ENCODE measurements around the gene MAPK11.

Gene MAPK11

DNA sequence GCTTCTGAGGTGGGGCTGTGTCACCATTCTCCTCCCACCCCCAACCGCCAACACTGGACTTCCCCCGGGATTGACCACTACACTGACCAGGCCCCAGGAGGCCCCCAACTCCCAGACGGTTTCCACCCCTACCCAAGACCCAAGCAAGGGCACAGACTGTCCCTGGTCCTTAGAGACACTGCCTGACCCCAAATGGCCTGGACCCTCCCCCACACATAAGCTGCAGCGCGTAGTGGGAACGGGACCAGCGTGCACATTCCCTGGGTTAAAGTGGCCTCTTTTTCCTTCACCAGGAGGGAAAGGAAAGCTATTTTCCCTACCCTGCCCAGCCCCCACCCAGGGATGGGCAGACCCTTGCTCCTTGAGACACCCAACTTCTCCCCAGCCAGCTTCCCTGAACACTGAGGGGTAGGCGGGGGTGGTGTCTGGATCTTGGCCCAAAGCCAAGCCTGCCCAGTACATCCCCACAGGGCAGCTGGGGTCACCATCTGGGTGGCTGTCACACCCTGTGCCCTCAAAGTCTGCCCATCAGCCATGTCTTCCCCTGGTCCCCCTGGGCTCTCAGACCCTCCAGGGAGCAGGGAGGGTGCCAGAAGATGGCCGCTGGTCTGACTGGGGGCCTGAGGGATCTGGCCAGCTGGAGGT lies 7.1 kb downstream of the MAPK11 start:
- DNase-seq (ENCODE audit: low read depth in 3 of 3, low spot score in 1 of 3), result no peak

DNA sequence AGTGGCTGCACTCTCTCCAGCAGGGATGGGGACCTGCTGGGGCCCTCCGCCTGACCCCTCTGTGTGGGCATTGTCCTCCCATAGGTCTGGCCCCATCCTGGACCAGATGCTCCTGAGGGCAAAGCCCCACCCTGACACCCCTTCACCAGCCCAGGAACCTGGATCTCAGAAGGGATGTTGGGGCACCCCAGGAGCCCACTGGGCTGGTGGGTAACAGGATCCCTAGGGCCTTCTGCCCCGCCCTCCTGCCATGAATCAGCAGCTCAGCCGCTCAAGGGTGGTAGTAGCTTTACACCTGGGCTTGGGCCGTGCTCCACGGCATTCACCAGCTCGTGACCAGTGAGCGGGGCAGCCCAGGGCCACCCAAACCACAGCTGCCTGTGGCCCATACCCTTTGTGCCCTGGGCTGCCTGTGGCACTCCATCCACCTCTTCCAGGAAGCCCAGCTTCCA lies 7.7 kb downstream of the MAPK11 start:
- no peak for DNase-seq (ENCODE audit: low read depth in 3 of 3, low spot score in 1 of 3)

DNA sequence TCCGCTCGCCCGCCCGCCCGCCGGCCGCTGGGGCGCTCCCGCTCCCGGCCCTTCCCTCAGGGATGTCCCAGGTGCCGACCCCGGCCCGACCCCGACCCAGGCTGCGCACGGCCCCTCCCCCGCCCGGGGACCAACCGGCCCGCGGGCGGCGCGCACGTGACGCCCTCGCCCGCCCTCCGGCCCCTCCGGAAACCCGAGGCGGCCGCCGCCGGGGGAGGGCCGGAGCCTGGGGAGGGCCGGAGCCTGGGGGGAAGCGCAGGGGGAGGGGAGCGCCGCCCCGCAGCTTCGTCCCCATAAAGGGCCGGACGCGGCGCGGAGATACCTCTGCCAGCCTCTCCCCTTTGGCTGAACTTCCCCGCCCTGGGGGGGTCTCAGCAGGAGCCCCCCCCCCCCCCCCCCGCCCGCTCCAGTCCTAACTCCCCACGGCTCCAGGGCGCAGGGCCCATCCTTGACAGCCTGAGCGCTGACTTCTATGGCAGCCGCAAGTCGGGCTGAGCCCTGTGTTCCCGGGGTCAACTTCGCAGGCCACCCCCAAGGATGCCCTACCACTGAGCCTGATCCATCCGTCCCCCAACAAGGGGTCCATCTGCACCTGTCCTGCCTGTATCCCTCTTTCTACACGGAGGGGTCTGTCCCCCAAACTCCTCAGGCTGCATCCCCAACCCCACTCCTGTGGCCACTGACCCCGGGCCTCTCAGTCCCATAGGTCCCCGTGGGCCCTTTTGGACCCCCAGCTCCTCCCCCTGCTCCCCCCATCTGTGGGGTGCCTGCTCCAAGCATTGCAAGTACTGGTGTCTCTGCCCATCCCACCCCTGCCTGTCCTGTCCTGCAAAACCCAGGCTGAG lies 8.3 kb downstream of the MAPK11 start, which contains the start of gene MAPK12:
MAPK12 (minus strand) TSS at position 69 of the 845 bp plus-strand sequence. CDS start 174 bp downstream, outside the sequence.
- DNase-seq (ENCODE audit: low read depth in 3 of 3, low spot score in 1 of 3), result no peak

DNA sequence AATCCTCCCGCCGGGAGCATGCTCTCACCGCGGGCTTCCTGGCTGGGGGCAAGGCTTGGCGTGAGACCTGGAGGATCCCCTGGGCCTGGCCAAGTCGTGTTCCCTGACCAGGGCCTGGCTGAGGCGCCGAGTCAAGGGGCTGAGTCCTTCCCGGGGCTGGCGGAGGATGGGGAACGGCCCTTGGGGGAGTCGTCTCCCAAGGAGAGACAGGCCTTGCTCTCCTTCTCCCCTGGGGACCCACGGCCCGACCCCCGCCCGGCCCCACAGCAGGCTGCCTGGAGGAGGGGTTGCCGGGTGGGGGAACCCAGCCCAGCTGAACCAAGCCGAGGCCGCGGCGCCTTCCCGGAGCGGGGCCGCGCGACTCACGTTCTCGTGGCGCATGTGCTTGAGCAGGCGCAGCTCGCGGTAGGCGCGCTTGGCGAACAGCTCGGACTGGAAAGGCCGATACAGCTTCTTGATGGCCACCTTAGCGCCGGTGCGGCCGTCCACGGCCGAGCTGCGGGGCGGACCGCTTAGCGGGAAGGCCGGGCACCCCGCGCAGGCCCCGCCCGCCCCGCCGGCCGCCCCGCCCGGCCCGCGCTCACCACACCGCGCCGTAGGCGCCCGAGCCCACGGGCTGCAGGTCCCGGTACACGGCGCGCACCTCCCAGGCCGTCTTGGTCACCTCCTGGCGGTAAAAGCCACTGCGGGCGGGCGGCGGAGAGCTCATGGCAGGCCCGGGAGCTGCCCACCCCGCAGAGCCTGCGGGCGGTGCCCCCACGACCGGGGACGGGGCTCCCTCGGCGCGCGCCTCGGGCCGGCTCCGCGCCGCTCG lies 9.2 kb downstream of the MAPK11 start:
- no peak for DNase-seq (ENCODE audit: low read depth in 3 of 3, low spot score in 1 of 3)

GRCh38 chr22:50260434-50260800 lies 9.8 kb downstream of the MAPK11 start:
- DNase-seq (ENCODE audit: low read depth in 3 of 3, low spot score in 1 of 3), result no peak

DNA sequence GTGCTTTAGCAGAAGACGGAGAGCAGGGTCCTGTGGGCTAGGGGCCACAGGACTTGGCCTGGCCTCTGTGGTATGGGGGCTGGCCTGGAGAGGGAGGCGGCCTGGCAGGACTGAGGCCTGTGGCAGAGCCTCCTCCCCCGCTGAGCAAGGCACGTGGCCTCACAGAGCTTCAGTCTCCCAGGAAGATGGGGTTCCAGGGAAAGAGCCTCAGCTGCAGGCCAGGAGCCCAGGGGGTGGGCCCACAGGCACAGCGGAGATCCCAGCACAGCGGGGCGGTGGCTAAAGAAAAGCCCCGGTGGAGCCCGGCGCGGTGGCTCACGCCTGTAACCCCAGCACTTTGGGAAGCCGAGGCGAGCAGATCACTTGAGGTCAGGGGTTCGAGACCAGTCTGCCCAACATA lies 10.9 kb downstream of the MAPK11 start:
- DNase-seq (ENCODE audit: low read depth in 3 of 3, low spot score in 1 of 3), result no peak

GRCh38 chr22:50258361-50259292 lies 11.6 kb downstream of the MAPK11 start:
- no peak for DNase-seq (ENCODE audit: low read depth in 3 of 3, low spot score in 1 of 3)

DNA sequence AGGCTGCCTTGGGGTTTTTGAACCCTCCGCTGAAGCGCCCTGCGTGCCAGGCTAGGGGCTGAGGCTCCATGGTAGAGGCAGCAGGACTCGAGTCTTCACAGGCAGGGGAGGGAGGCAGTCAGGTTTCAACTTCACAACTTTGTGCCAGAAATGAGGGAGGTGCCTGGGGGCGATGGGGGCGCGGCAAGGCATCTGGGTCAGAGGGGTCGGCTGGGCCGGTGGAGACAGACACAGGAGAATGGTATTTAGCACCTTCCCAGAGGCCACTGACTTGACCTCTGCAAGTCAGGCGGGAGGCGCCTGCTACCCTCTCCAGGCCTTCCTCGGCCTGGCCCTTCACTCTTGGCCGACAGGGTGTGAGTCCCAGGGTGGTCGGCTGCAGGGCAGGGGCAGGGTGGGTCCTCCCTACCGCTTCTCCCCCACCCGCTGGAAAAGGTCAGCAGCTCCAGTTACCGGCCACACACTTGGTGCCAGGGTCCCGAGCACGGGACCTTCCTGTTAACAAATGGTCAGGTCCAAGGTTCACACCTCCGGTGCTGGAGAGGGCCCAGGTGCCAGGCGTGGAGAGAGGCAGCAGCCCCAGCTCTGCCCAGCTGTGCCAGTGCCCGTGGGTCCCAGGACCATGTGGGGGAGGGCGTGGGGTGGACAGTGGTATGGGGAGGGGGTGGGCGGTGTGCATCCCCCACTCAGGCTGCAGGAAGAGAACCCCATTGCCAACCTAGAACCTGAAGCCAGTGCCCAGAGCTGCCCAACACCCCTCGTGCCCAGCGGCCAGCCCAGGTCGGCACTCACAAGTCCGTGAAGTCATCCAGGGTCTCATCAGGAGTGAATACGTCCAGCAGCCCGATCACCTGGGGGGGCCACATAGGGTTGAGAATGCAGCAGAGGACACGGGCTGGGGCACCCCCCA lies 12.5 kb downstream of the MAPK11 start:
- no peak for DNase-seq (ENCODE audit: low read depth in 3 of 3, low spot score in 1 of 3)

DNA sequence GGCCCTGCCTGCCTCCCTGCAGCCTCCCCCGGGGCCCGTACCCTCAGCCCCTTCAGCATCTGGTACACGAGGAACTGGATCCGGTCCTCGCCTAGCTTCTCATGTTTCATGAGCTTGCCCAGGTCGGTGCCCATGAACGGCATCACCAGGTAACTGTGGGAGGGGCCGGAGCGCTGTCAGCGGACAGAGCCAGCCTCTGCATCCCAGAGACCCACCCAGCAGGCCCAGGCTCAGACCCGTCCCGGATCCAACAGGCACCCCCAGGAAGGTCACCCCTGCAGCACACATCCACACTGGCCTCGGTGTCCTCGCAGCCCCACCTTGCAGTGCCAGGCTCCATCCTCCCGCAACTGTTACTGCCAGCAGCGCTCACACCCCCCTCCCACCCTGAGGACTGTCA lies 13.1 kb downstream of the MAPK11 start:
- DNase-seq (ENCODE audit: low read depth in 3 of 3, low spot score in 1 of 3), result no peak

- no peak for DNase-seq (ENCODE audit: low read depth in 3 of 3, low spot score in 1 of 3)
These were observed 13.8 kb downstream of the MAPK11 start for GRCh38 chr22:50256258-50256862.

GRCh38 chr22:50255607-50256006 lies 14.6 kb downstream of the MAPK11 start:
- DNase-seq (ENCODE audit: low read depth in 3 of 3, low spot score in 1 of 3), result no peak

DNA sequence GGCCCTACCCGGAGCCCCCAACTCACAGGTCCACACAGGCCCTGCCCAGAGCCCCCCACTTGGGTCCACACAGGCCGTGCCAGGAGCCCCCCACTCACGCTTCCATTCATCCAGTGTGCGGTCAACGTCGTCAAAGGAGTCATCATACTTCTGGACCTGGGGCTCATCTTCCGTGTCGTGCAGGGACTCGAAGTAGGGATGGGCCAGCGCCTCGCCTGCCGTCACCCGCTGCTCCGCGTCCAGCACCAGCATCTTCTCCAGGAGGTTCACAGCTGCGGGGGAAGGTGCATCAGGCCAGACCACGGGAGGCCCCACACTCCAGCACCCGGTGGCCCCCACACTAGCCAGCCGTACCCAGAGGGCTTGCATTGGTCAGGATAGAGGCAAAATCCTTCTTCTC lies 15.1 kb downstream of the MAPK11 start:
- no peak for DNase-seq (ENCODE audit: low read depth in 3 of 3, low spot score in 1 of 3)

- no peak for DNase-seq (ENCODE audit: low read depth in 3 of 3, low spot score in 1 of 3)
These were observed 16.2 kb downstream of the MAPK11 start for GRCh38 chr22:50253941-50254340.

GRCh38 chr22:50253046-50253915 lies 16.9 kb downstream of the MAPK11 start:
- no peak for DNase-seq (ENCODE audit: low read depth in 3 of 3, low spot score in 1 of 3)

DNA sequence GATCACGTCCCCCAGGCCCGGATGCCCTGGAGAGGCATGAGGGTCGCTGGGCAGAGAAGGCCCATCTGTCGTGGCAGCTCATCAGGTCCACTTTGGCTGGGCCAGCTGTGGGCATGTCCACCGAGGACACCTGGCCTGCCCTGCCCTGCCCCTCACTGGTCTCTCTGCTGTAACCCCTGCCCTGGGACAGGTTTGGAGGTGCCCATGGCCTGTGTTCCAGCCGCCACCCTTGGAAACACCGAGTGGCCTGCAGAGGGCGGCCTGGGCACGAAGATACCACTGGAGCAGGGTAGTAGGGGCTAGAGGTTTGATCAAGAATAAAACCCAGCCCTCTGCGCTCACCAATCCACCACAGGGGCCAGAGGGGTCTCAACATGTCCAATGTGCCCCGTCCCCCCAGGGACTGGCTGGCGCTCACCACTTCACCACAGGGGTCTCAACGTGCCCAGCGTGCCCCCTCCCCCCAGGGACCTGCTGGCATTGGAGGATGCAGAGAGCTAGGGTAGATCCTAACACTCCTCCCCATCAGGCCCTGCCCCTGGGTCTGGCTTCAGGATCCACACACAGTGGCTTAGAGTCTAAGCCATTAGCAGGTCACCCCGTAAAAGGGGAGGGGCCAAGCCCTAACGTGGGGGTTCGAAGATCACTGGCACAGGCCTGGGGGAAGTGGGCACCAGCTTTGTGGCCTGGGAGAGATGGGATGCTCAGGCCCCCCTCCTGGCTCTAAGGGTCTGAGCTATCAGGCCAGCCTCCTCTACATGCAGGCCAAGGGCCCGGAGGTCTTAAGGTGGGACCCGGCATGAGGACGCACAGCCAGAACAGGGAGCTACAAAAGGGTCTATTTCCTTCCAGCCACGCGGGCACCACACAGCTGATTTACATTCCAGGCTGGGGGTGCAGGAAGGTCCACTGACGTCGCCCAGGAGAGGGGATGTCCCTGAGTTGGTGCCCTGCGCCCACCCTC lies 17.8 kb downstream of the MAPK11 start:
- DNase-seq (ENCODE audit: low read depth in 3 of 3, low spot score in 1 of 3), result peak in 1 of 3 donors; percentile 39

GRCh38 chr22:50251477-50252081 lies 18.6 kb downstream of the MAPK11 start:
- no peak for DNase-seq (ENCODE audit: low read depth in 3 of 3, low spot score in 1 of 3)
